Measurements from ENCODE around the gene PUS7L. TPM values are rescaled to one million over a fixed set of nuclear protein-coding genes. Genes with fewer than 3 reads are reported as not detected.

The PUS7L gene
- total RNA-seq, 1 experiment from 2014 or later = 14.4 TPM

GRCh38 chr12:43807386-43807785, 48.8 kb upstream of the PUS7L start:
- Histone ChIP-seq H3K23ac (ENCODE audit: insufficient read length, low read depth, low read length) (no peak overlapping the region), H3T11ph (ENCODE audit: low read length) (no peak overlapping the region), H4K20me1 (ENCODE audit: control insufficient read depth, insufficient read depth, insufficient read length) (no peaks in the 10 kb centered on the region), H2BK12ac (ENCODE audit: insufficient read length, low read depth, low read length) (no peak overlapping the region), H3K79me2 (ENCODE audit: insufficient read depth, low read length) (no peaks in the 10 kb centered on the region; the same call in 1 of the 2 replicates), H3K27ac (ENCODE audit: insufficient read length, low read depth, low read length) (no peak overlapping the region), H4K5ac (ENCODE audit: insufficient read length, low read depth, low read length) (no peak overlapping the region), H4K8ac (replicated peaks; ENCODE audit: insufficient read length, low read depth, low read length) (no peak overlapping the region), H2AFZ (ENCODE audit: low read length) (no peak overlapping the region), H3K9me3 (ENCODE audit: control insufficient read depth, low read depth, low read length) (no peaks in the 10 kb centered on the region), H3K18ac (ENCODE audit: insufficient read length, low read depth, low read length) (no peak overlapping the region), H3K4ac (ENCODE audit: low read depth, low read length) (no peak overlapping the region), H4K91ac (ENCODE audit: insufficient read length, low read depth, low read length) (no peak overlapping the region), H3K27me3 (ENCODE audit: insufficient read depth, low read length) (no peaks in the 10 kb centered on the region), H2BK15ac (ENCODE audit: low read depth, low read length) (no peak overlapping the region), H2AK5ac (ENCODE audit: insufficient read length, low read length) (no peak overlapping the region), H2BK5ac (ENCODE audit: insufficient read length, low read length) (no peak overlapping the region), H3K23me2 (ENCODE audit: insufficient read length, low read depth, low read length, poor library complexity, severe bottlenecking) (no peaks in the 10 kb centered on the region), H2BK20ac (ENCODE audit: low read depth, low read length, poor library complexity, severe bottlenecking) (no peak overlapping the region), H3K4me2 (ENCODE audit: insufficient read depth, insufficient read length, low read length) (no peak overlapping the region), H3K56ac (ENCODE audit: insufficient read length, low read depth, low read length) (no peak overlapping the region), H2BK120ac (ENCODE audit: low read depth, low read length, poor library complexity, severe bottlenecking) (no peak overlapping the region), H3K14ac (ENCODE audit: insufficient read depth, low read length) (no peak overlapping the region), H3K9ac (ENCODE audit: extremely low read depth, insufficient read length, low read length) (no peak overlapping the region), H3K79me1 (ENCODE audit: insufficient read depth, low read depth, low read length, poor library complexity, severe bottlenecking) (no peaks in the 10 kb centered on the region), H3K4me1 (ENCODE audit: insufficient read depth, low read length) (no peaks in the 10 kb centered on the region)
- Mint-ChIP-seq H3K4me3 (peak overlapping the region; percentile 98 to 100; a peak in 4 of 5 replicates), H3K9me3 (no peaks in the 10 kb centered on the region; a peak in 1 of 5 replicates), H3K36me3 (ENCODE audit: insufficient read depth in 1 of 3, low read depth in 3 of 3) (peaks cover 0 to 10% (median 6%) of the 10 kb centered on the region in 3 experiments; a peak in 6 of 7 replicates), H3K27me3 (ENCODE audit: low read depth) (no peaks in the 10 kb centered on the region), H3K4me1 (peaks cover 8 to 13% of the 10 kb centered on the region in 2 experiments), H3K27ac (no peak overlapping the region)
- no peak for TF ChIP-seq CTCF (conservative IDR thresholded peaks at IDR 0.05)
- no peak for DNase-seq
- WGBS (ENCODE audit: extremely low coverage, insufficient read length, low lambda C conversion rate) = no CpG with 5 or more reads among the region's 3 CpGs

Measured in H9 (cell line).